ENCODE measurements around the gene GJC1. TPM values are rescaled to one million over a fixed set of nuclear protein-coding genes. Genes with fewer than 3 reads are reported as not detected.

The GJC1 gene
- polyA plus RNA-seq, 2 of the 4 experiments (the other 2 are of a cell fraction) = 21.2 to 22.1 TPM

DNA sequence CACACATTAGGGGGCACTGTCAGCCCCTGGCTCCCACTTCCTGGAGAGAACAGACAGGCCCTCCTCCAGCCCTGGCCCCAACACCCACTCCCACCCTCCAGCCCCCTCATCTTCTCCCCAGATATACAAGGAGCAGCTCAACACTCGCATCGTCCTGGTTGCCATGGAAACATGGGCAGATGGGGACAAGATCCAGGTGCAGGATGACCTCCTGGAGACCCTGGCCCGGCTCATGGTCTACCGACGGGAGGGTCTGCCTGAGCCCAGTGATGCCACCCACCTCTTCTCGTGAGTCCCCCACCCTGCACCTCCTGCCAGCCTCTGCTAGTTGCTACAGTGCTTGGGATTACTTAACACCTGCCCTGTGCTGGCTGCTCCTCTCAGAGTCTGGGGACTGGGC lies 56.9 kb downstream of the GJC1 start (continued):
- TF ChIP-seq, protein P1, sequence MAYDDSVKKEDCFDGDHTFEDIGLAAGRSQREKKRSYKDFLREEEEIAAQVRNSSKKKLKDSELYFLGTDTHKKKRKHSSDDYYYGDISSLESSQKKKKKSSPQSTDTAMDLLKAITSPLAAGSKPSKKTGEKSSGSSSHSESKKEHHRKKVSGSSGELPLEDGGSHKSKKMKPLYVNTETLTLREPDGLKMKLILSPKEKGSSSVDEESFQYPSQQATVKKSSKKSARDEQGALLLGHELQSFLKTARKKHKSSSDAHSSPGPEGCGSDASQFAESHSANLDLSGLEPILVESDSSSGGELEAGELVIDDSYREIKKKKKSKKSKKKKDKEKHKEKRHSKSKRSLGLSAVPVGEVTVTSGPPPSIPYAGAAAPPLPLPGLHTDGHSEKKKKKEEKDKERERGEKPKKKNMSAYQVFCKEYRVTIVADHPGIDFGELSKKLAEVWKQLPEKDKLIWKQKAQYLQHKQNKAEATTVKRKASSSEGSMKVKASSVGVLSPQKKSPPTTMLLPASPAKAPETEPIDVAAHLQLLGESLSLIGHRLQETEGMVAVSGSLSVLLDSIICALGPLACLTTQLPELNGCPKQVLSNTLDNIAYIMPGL (CRISPR knock-in tag; IDR thresholded peaks at IDR 0.05; ENCODE audit: borderline replicate concordance) = no peak

DNA sequence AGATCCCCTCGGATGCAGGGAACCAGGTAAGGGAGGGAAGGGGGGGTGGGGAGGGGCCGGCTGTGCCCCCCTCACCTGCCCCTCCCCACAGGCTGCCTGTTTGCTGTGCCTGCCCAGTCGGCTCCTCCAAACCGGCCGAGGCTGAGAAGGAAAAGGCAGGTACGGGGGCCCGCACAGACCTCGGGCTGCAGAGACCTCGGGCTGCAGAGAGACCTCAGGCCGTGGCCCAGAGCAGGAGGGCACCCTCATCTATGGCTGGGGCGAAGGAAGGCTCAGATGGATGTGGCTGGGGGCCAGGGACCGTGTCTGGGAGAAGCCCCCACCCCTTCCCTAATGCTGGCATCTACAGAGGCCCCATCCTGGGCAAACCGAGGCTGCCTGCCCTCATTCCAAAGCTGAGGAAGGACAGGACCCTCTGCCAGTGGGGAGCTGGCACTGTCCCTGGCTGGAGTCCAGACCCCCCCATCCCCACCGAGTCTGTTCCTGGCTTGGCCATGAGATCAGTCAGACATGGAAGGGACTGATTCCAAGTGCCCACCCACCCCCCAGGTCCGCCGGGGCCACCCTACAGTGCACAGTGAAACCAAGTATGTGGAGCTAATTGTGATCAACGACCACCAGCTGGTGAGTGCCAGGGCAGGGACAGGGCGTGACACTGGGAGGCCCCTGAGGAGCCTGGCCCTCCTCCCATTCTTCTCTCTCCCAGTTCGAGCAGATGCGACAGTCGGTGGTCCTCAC lies 57.6 kb downstream of the GJC1 start:
- FAIRE-seq (no peak), DNase-seq (ENCODE audit: low read depth in 1 of 2, low spot score in 1 of 2) (no peak), ATAC-seq (no peak)
- Histone ChIP-seq H3K4me1 (peaks cover 9% of the 10 kb centered on the region; the same call in 2 of the 3 replicates), H3K9me3 (no peaks in the 10 kb centered on the region), H3K27ac (no peak overlapping the region), H3K4me3 (no peak overlapping the region), H3K4me2 (no peak overlapping the region)
- ChIA-PET CTCF (interaction anchor here (1.0 to 30.3 kb wide), 9 partner anchors 8 to 363 kb away, joined by 3 to 1787 read pairs (median 13); partner anchors contain the start of genes ACBD4 and HIGD1B), POLR2A (interaction anchor here (0.5 kb wide), 1 partner anchor 16 kb away, joined by 4 read pairs; no protein-coding TSS in a partner anchor)
- 37% methylated on average over 18 of the region's 21 CpGs for WGBS (ENCODE audit: missing lambda C conversion rate)
- TF ChIP-seq, protein P2, sequence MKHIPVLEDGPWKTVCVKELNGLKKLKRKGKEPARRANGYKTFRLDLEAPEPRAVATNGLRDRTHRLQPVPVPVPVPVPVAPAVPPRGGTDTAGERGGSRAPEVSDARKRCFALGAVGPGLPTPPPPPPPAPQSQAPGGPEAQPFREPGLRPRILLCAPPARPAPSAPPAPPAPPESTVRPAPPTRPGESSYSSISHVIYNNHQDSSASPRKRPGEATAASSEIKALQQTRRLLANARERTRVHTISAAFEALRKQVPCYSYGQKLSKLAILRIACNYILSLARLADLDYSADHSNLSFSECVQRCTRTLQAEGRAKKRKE (CRISPR knock-in tag; IDR thresholded peaks at IDR 0.05; ENCODE audit: low read depth) = no peak
- TF ChIP-seq, protein P3, sequence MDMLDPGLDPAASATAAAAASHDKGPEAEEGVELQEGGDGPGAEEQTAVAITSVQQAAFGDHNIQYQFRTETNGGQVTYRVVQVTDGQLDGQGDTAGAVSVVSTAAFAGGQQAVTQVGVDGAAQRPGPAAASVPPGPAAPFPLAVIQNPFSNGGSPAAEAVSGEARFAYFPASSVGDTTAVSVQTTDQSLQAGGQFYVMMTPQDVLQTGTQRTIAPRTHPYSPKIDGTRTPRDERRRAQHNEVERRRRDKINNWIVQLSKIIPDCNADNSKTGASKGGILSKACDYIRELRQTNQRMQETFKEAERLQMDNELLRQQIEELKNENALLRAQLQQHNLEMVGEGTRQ (IDR thresholded peaks at IDR 0.05) = no peak
- TF ChIP-seq, protein P4, sequence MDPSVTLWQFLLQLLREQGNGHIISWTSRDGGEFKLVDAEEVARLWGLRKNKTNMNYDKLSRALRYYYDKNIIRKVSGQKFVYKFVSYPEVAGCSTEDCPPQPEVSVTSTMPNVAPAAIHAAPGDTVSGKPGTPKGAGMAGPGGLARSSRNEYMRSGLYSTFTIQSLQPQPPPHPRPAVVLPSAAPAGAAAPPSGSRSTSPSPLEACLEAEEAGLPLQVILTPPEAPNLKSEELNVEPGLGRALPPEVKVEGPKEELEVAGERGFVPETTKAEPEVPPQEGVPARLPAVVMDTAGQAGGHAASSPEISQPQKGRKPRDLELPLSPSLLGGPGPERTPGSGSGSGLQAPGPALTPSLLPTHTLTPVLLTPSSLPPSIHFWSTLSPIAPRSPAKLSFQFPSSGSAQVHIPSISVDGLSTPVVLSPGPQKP (IDR thresholded peaks at IDR 0.05; ENCODE audit: low read depth, low read length) = no peak
- TF ChIP-seq RARB (CRISPR knock-in tag; IDR thresholded peaks at IDR 0.05) (no peak), JUN (IDR thresholded peaks at IDR 0.05) (no peak), EHF (CRISPR knock-in tag; IDR thresholded peaks at IDR 0.05) (no peak), BHLHE40 (IDR thresholded peaks at IDR 0.05; ENCODE audit: low read depth, low read length) (no peak), JUNB (IDR thresholded peaks at IDR 0.05) (no peak), SMC3 (IDR thresholded peaks at IDR 0.05) (no peak), EHMT2 (IDR thresholded peaks at IDR 0.05; ENCODE audit: low read depth) (no peak), HOXB5 (CRISPR knock-in tag; IDR thresholded peaks at IDR 0.05) (no peak)
- TF ChIP-seq, protein P5, sequence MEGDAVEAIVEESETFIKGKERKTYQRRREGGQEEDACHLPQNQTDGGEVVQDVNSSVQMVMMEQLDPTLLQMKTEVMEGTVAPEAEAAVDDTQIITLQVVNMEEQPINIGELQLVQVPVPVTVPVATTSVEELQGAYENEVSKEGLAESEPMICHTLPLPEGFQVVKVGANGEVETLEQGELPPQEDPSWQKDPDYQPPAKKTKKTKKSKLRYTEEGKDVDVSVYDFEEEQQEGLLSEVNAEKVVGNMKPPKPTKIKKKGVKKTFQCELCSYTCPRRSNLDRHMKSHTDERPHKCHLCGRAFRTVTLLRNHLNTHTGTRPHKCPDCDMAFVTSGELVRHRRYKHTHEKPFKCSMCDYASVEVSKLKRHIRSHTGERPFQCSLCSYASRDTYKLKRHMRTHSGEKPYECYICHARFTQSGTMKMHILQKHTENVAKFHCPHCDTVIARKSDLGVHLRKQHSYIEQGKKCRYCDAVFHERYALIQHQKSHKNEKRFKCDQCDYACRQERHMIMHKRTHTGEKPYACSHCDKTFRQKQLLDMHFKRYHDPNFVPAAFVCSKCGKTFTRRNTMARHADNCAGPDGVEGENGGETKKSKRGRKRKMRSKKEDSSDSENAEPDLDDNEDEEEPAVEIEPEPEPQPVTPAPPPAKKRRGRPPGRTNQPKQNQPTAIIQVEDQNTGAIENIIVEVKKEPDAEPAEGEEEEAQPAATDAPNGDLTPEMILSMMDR (IDR thresholded peaks at IDR 0.05) = no peak

DNA sequence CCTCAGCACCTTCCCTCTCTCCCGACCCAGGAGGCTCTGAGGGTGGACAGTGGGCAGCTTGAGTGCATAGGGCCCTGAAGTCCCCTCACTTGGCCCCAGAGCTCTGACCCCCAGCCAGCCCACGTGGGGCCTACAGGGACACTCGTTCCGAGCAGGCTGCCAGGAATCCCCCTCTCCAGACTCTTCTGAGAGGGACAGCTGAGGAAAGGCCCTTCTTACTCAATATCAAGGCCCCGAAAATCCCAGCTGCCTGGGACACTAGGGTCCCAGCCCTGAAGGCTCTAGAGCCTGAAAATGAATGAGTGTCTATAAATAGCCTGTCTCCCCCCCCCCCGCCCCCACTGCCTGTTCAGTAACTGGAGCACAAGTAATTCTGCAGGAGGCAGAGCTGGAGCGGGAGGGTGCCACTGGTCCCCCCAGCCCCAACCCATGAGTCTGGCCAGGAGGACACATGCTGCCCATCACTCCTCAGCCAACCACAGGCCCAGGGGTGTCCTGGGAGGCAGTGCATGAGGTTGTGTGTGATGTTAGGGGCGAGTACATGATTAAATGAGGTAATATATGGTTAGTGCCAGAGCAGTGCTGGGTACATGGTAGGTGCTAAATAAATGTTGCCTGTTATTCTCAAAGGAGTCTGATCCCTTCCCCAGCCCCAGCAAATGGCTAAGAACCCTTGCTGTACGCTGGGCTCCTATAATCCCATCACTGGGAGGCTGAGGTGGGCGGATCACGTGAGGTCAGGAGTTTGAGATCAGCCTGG lies 59.7 kb downstream of the GJC1 start:
- FAIRE-seq = no peak
- TF ChIP-seq BHLHE40 (IDR thresholded peaks at IDR 0.05; ENCODE audit: low read depth, low read length) (no peak), PHF8 (IDR thresholded peaks at IDR 0.05; ENCODE audit: borderline replicate concordance, low read depth) (no peak), CBX2 (IDR thresholded peaks at IDR 0.05; ENCODE audit: borderline replicate concordance, low read depth) (no peak), HDAC2 (IDR thresholded peaks at IDR 0.05) (no peak)
- TF ChIP-seq, protein P6, sequence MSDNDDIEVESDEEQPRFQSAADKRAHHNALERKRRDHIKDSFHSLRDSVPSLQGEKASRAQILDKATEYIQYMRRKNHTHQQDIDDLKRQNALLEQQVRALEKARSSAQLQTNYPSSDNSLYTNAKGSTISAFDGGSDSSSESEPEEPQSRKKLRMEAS (IDR thresholded peaks at IDR 0.05) = no peak
- ChIA-PET CTCF (interaction anchor here (0.6 to 30.3 kb wide), 8 partner anchors 6 to 252 kb away, joined by 3 to 1787 read pairs (median 14); partner anchors contain the start of gene HIGD1B), POLR2A (no interaction called here)
- H3K4me3 ChIP-seq = no peak overlapping the region
- ATAC-seq = no peak
- H3K9me3 ChIP-seq = no peaks in the 10 kb centered on the region
- no peak overlapping the region for H3K27ac ChIP-seq
- H3K4me1 ChIP-seq = peaks cover 5% of the 10 kb centered on the region; the same call in 2 of the 3 replicates
- H3K4me2 ChIP-seq = no peak overlapping the region
- DNase-seq (ENCODE audit: low read depth in 1 of 2, low spot score in 1 of 2) = no peak
- 75% methylated on average over 9 of the region's 11 CpGs for WGBS (ENCODE audit: missing lambda C conversion rate)
